GM12892 (cell line): Measurements from ENCODE around the gene JPT2.

Experiments
- DNase-seq: peaks from one replicate; pipeline ENCODE4 v3.0.0; 2011; ENCODE audit not compliant: insufficient read length
- FAIRE-seq: peaks from 2 replicates; lab custom pipeline; 2011; peaks lifted over from hg19 to GRCh38; lab: Jason Lieb, UNC
- POLR2A ChIP-seq: IDR thresholded peaks from 2 replicates; pipeline ENCODE4 v1.6.1; 2011; ENCODE audit warnings: low read depth, low read length, control low read depth
- POLR2AphosphoS5 ChIP-seq: IDR thresholded peaks from 2 replicates; pipeline ENCODE4 v1.6.1; 2011; ENCODE audit warnings: low read depth, low read length, control low read depth
- TAF1 ChIP-seq: IDR thresholded peaks from 2 replicates; pipeline ENCODE4 v1.6.1; 2011; ENCODE audit warnings: low read depth, mild to moderate bottlenecking, control low read depth, low read length, borderline replicate concordance

Gene JPT2

GRCh38 chr16:1678500-1679098, 520 bp downstream of the JPT2 start:
- TF ChIP-seq POLR2AphosphoS5 (0 out of 2 replicates have a peak, but pooled peaks have one; percentile 49), TAF1 (no peak)
- FAIRE-seq (peak; percentile 21), DNase-seq (no peak)

GRCh38 chr16:1680361-1680760, 2.3 kb downstream of the JPT2 start:
- DNase-seq = no peak
- FAIRE-seq = no peak
- no peak for TF ChIP-seq POLR2A
- TF ChIP-seq POLR2AphosphoS5 = no peak
- no peak for TF ChIP-seq TAF1

- TF ChIP-seq POLR2AphosphoS5 = no peak
- TF ChIP-seq POLR2A = no peak
- no peak for TF ChIP-seq TAF1
- FAIRE-seq = no peak
Observed at GRCh38 chr16:1681032-1681431, 3.0 kb downstream of the JPT2 start.

GRCh38 chr16:1687427-1688316, 9.6 kb downstream of the JPT2 start:
- no peak for DNase-seq
- FAIRE-seq = no peak
- TF ChIP-seq POLR2A = no peak
- no peak for TF ChIP-seq POLR2AphosphoS5
- no peak for TF ChIP-seq TAF1

More at GRCh38 chr16:1681032-1681431, 3.0 kb downstream of the JPT2 start:
- no peak for DNase-seq

GRCh38 chr16:1688807-1689560, 10.9 kb downstream of the JPT2 start:
- no peak for DNase-seq
- TF ChIP-seq POLR2AphosphoS5 = no peak
- TF ChIP-seq TAF1 = no peak
- TF ChIP-seq POLR2A = no peak
- FAIRE-seq = no peak

- no peak for FAIRE-seq
- DNase-seq = no peak
- TF ChIP-seq POLR2AphosphoS5 (no peak), POLR2A (no peak), TAF1 (no peak)
Observed at GRCh38 chr16:1689853-1690252, 11.8 kb downstream of the JPT2 start.

- DNase-seq (no peak), FAIRE-seq (no peak)
- TF ChIP-seq TAF1 (no peak), POLR2AphosphoS5 (no peak)
Observed at GRCh38 chr16:1690810-1691209, 12.7 kb downstream of the JPT2 start.

GRCh38 chr16:1691276-1691675, 13.2 kb downstream of the JPT2 start:
- DNase-seq (no peak), FAIRE-seq (no peak)

GRCh38 chr16:1691956-1692355, 13.9 kb downstream of the JPT2 start:
- TF ChIP-seq POLR2A (no peak), TAF1 (no peak), POLR2AphosphoS5 (no peak)
- DNase-seq = no peak
- no peak for FAIRE-seq

More at GRCh38 chr16:1691276-1691675, 13.2 kb downstream of the JPT2 start:
- TF ChIP-seq POLR2A (no peak), TAF1 (no peak), POLR2AphosphoS5 (no peak)

- no peak for DNase-seq
- FAIRE-seq = no peak
- TF ChIP-seq POLR2AphosphoS5 (no peak), TAF1 (no peak), POLR2A (no peak)
Observed at GRCh38 chr16:1696863-1697262, 18.8 kb downstream of the JPT2 start.

- TF ChIP-seq POLR2AphosphoS5 (no peak), POLR2A (no peak), TAF1 (no peak)
- no peak for DNase-seq
- FAIRE-seq = no peak
Observed at GRCh38 chr16:1698680-1699079, 20.6 kb downstream of the JPT2 start.

- no peak for FAIRE-seq
- TF ChIP-seq POLR2A (no peak), POLR2AphosphoS5 (no peak), TAF1 (no peak)
- no peak for DNase-seq
Observed at GRCh38 chr16:1700246-1700645, 22.2 kb downstream of the JPT2 start.
